HuH-7.5 (cell line): Measurements from ENCODE around the gene TRMT2A.
A peak's percentile ranks its signal among the peaks of the same experiment; 100 is the strongest.

ENCODE experiments used
- DNase-seq: peaks from one replicate; pipeline ENCODE4 v3.0.0; 2011; ENCODE audit warnings: low spot score

The TRMT2A gene

DNA sequence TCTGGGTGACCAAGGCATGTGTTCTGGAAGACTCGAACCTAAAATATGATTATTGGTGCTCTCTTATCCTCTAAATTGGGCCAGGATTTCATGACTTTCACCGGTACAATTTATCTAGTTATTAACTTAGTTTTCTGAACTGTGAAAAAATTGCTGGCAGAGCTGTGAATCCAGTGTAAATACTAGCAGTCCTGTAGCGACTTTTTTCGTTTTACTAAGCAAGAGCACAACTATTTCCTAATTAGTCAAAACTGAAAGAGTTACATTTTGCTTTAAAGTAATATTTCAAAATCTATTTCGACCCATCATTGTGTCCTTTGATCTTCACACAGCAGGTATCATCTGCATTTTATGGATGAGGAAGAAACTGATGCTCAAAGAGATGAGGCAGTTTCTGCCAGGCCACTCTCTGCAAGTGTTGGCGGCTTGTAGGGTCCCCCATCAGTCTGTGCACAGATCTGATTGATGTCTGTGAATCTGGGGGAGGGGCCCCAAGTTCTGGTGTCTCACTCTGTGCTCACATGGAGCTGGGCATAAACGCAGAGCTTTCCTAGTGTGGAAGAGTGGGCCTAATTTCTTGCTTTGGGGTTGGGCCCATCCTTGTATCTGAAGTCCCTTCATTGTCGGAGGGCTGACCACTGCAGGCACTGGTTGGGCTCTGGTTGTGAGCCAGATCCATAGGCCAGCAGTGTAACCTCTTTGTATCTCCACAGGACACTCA lies 1.4 kb upstream of the TRMT2A start:
- DNase-seq, result no peak

DNA sequence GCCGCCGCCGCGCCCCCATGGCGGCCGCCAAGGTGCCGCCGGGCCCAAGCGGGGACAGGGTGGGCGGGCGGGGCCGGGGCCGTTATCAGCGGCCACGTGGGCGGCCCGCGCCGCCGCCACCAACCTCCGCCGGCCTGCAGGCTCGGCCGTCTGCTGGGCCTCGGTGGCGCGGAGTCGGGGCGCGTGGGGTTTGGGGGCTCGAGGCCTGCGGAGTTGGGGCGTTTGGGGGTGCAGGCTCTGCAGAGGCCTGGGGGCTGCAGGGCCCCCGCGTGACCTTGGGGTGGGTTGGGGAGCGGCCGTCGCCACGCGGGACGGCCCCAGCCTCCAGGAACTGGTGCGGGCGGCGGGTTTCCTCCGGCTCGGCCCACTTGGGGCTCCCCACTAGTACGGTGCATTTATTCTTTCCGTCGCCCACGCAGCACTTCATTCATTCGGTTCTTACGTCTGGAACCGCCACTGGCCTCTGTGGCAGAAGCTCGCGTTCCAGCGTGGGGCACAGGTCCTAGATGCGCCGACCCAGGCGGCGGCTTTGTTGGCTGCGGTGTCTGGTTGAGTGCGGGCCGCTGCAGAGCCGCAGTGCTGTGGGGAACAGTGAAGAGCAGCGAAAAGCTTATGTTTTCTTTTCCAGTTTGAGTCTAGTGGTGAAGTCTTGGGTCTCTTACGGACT lies 740 bp upstream of the TRMT2A start:
- peak; percentile 57 for DNase-seq

DNA sequence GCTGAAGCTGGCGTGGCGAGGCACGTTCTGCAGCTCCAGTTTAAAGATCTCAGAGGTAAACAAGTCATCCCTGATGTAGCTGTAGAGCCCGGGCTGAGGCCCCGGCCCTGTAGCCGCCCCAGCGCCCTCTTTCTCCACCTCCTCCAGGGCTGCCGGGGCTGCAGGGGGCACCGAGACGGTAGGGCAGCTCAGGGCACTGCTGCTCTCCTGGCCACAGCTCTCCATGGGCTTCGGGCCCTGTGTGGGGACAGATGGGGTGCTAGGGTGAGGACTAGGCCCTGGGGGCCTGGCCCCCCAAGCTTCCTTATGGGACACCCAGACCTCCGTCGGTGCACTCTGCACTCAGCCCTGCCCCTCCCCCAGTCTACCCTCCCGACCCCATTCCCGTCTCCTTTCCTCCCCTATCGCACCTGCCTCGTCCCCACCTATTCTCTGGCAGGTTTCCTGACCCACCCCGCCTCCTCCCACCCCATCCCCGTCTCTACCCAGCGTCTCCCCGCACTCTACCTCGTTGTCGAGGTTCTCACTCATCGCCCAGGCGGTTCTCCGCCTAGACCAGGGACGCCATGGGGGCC lies 563 bp downstream of the TRMT2A start:
- DNase-seq, result no peak

DNA sequence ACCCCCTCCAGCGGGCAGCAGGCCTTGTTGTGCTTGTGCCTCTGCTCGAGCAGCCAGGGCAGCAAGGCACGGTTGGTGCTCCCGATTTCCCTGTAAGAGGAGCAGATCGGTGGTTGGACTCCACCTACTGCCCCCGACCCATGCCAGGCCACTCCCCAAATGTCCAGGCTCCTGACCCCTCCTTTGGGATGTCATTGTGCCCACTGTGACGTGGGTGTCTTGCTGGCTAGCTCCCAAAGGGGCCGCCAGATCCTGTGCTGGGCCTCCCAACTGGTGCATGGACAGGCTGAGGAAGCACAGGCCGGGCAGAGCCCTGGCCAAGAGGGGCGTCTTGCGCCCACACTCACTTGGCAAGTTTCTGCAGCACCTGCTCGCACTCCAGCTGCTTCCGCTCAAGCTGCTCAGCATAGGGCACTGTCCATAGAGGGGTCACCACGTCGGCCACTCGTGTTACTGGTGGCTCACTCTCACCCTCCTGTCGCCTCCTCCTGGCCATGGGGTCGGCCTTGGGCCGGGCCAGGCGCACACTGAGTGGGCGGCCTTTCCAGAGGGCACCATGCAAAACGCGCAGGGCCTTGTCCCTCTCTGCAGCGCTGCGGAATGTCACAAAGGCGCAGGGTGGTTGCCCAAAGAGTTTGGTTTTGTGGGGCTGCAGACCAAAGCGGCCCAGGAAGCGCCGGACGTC lies 1.2 kb downstream of the TRMT2A start, which contains the start of gene RANBP1:
TSS of gene RANBP1 (plus strand) at position 414 of the 685 bp plus-strand sequence. CDS start at position 495, 81 bp downstream.
- no peak for DNase-seq

DNA sequence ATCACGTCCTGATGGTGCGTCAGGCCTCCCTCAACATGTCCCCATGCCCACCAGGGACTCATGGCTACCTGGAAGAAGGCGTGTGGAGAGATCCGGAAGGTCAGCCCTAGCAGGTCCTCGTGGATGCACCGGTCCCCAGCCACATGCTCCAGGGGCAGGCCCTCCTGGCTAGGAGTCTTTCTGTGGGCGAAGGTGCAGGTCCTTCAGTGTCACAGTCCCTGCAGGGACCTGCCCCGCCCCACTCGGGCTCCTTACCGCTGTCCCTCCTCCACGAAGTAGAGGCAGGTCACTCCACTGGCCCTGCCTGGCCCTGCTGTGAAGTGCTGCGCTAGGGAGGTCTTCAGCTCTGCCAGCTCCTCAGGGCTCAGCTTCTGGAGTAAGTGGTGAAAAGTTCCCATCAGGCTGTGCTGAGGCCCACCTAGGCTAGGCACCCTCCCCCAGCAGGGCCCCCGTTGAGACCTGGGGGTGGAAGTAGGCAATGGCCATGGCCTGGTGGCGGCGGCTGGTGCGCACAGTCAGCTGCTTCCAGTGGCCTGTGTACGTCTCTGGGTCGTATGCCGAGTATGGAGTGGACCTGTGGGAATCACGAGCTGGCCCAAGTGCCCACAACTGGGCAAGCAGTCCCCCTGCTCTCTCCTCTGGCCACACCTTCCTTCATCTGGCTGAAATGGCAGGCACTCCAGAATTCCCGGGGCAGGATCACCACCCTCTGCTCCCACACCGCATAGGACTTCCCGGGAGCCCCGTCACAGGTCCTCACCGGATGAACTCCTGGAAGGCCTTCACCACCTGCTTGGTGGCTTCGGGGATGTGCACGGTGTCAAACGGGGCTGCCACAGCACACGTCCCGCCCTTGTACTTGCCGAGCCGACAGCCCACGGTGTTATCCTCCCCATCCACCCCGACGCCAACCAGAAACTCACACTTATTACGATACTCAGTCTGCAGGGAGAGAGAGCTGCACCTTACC lies 2.2 kb downstream of the TRMT2A start:
- DNase-seq, result no peak

DNA sequence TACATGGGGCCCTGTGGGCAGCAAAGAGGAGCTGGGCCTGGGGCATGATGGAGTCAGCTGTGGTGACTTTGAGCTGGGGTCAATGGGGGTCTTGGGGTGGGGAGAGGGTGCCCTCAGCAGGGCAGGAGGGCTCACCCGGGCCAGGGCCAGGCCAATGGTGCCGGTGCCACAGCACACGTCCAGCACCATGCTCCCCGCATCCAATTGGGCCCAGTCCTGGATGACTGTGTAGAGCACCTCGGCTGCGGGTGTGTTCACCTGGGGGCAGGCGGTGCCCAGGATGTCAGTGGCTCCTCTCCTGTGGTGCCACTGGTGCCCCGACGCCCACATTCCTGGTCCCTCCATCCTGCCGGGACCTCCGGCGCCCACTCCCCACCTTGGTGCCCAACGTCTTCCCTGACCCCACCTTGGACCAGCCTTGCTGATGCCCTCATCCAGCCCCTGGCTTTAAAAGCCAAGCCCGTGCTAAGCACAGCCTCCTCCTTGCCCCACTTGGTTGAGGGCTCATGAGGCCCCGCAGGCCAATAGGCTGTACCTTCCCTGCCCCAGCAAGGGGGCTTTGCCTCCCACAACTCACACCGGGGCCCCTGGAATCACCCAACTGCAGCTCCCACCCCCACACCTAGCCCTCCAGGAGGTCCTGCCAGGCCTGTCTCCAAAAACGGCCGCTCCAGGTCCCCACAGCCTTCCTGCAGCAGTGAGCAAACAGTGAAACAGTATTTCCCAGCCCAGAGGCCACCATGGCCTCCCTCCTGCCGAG lies 3.3 kb downstream of the TRMT2A start:
- DNase-seq, result no peak

DNA sequence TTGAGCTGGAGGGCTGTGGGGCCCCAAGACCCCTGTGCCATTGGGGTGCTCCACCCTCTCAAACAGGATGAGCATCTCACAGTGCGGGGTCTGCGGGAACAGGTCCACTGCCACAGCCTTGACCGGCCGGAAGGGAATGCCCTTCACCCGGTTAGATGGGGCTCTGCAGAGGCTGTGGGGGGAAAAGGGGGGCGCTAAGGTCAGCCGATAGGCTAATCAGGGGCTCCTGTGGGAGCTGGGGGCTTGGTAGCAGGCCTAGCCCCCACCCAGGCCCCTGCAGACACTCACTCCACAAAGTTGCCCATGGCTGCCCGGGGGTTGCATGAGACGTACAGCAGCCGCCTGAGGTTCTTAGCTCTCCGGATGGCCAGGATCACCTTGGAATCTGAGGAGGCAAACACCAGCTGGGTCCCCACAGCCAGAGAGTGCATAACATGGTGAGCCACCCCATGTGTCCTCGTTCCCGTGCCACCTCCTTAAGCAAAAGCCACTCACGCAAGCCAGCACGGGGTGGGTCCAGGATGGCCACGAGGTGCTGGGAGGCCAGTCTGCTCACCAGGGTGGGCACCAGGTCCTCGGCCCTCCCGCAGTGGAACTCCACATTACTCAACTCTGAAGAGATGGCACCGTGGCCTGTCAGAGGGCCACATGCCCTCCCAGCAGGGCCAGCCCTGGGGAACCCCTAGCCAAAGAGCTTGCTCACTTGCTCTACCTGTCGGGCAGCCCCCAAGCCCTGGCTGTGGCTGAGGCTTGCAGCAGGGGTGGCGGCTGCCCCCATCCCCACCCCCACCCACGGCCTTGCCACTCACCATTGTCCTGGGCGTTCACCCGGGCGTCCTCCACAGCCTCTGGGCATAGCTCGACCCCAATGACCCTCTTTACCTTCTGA lies 4.2 kb downstream of the TRMT2A start:
- no peak for DNase-seq

DNA sequence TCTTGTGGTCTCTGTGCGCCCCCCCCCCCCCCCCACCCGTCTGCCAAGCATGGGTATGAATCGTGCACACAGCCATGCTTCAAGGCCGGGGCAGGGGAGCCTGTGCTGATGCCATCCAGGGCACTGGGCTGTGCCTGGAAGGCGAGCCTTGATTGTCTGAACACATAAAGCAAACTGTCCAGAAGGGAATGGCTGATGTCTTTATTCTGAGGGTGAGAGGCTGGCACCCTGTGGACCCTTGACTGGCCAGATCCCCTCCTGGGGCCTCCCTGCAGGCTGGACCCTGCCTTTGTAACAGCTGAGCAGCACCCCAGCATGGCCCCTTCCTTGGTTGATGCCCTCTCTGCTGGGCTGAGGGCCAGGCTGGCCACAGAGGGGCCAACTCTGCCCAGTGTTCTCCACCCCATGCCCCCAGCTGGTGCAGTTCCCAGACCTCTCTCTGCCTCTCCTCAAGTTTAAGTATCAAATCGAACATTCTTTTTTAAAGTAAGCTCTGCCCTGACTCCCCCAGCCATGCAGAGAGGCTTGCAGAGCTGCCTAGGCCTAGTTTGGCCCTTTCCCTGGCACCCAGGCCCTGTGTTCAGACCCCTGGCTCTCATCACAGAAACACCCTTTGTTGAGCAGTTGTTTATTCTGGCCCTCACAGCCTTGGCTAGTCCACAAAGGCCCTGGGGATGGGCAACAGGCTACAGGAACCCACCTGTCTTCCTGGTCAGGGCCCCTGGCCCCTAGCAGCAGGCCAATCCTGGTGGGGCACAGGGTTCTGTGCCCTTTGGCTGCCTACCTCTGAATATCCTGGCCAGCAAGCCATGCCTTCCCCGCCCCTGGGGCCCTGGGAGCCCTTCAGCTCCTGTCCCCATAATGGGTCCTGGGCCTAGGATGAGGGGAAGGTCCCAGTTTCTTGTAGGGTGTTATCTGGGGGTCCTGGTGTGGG lies 5.1 kb downstream of the TRMT2A start:
- DNase-seq, result no peak

DNA sequence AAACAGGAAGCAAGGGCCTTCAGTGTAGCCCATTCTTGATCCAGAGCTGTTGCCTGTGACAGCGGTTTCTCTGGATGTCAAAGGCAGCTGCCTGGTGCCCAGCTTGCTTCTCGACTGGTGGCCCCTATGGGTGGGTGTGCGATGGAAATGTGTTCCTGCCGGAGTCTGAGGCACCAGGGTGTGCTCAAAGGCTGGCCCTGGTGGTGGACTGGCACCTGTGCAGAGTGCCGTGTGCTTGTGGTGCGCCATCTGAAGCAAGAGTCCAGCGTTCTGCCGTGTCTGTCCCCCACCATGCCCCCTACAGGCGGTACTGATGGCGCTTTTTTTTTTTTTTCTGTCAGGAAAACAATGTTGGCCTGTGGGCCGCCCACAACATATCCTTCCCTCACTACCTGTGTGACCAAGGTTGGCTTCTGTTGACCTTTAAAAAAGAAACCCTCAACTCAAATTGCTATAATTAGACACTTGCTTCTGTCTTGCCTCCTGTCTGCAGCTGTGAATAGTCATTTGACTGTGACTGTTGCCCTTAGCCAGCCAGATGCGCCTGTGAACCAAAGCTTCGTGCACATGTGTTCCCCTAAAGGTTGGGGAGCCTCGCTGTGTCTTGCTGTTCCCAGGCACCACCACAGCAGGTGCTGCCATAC lies 5.9 kb downstream of the TRMT2A start:
- peak; percentile 70 for DNase-seq

DNA sequence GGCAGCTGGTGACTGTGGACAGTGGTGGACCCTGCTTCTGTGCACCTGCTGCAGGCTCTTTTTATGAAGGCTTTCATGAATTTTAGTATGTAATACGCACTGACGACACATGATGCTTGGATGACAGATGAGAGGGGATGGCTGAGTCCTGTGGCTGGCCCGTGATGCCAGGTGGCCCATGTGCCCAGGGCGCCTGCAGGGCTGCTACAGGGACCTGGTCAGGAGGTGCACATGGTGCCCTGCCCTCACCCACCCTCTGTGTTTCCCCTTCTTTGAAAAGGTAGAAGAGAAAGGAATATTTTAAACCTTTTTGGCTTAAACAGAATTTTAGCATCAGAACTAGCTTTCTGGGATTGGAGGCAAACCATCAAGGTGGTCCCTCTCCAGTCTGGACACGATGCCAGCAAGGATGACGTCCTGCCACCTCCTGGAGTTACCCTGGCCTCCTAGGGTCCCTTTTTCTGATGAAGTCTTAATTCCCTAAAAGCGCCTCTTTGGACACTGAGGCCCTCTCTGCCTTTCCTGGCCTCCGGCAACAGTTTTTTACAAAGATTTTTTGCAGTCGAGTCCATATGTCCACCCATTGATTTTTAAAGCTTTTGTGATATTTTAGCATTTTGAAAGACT lies 6.6 kb downstream of the TRMT2A start:
- DNase-seq, result no peak

DNA sequence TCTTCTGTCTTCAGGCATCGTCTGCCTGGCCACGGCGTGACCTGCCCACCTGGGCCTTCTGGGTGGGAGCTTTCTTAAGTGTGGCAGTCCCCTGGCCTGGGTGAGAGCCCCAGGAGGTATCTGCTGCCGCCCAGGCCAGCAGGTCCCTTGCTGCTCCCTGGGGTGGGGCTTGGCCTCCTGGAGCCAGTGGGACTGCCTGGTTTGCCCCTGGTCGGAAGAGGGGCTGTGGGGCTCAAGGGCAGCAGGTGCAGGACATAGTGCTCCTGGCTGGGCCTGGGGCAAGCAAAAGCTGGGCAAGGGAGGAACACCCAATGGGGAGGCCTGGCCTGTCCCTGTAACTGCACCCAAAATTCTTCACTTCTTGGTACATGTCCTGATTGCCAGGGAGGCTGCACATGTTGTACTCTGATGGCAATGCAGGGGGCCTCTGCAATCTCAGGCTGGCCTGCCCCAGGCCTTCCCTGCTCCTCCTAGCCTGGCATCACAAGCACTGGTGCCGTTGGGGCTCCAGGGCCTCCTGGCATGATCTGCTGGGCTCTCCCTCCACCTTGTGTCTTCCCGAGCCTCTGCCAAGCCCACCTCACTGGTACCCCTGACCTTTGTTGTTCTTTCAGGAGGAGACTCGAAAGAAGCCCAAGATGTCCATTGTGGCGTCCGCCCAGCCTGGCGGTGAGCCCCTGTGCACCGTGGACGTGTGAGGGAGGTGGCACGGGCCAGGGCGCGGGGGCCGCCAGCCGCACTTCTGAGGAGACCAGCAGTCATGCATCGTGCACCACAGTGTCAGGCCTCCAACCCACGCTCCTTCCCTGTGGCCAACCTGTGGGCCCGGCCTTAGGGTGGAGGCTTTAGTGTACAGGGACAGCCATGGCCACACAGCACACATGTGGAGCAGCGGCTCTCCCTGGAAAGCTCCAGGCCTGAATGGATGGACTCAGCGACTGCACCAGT lies 7.3 kb downstream of the TRMT2A start:
- no peak for DNase-seq

DNA sequence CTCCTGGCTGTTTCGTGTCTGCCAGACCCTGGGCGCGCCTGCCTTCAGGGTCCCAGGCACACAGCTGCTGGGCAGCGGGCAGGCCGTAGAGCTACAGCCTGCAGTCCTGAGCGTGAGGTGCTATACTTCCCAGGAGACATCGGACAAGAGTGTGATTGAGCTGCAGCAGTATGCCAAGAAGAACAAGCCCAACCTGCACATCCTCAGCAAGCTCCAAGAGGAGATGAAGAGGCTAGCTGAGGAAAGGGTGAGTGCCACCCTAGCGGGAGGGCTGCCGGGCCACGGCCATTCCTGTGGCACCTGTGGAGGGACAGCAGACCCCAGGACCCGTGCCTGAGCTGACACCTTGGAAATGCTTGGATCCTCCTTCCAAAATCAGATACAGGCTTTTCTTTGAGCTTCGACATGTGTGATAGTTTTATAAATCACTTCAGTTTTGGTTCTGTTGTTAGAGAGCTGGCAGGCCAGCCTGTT lies 8.2 kb downstream of the TRMT2A start:
- no peak for DNase-seq

DNA sequence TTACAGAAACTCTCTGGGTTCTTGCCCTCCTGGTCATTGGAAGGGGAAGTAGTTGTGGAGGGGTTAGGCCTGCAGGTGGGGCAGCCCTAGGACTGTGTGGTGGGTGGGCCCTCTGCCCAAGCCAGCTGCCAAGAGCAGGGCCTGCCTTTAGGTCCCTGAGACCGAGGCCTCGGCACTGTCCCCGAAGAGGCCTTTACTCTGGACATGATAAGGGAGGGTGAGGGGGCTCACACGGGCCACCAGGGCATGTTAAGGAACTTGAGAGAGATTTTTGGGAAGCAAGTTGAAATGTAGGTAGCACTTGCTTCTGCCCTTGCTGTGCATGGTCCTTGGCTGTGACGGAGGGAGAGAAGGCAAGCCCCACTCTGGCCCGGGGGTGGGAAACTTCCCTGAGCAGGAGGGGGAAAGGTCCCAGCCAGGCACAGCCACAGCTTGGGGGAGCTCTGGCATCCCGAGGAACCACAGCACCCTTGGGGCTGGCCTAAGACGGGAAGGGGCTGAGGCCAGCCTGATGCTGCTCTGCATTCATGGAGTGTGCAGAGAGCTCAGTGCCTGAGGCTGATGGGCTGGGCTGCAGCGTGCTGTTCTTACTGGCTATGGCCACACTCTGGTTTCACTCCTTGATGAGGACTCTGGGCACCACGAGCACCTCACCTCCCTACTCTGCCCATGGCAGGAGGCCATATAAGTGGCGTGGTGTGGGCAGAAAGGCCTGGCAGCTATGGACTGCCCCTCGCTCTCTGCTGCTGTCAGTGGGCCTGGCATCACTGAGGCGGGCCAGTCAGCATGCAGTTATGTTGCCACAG lies 8.9 kb downstream of the TRMT2A start:
- DNase-seq, result no peak

DNA sequence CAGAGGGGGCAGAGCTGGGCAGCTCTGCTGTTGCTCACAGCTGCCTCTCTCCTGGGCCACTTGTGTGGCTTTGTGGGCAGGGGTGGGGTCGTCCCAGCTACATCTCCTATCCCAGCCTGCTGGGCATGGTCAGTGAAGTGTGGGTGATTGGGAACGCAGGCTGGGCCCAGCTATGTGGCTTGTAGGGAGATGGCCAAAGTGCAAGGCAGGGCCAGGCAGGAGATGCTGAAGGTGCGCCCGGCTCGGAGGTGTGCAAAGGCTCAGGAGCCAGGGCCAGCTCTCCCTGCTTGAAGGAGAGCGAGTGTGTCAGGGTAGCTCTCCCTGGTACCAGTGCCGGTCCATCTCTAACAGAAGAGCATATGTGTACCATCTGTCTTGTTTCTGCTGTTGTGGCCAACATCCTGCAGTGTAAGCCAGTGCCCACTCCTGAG lies 9.5 kb downstream of the TRMT2A start:
- DNase-seq, result no peak

DNA sequence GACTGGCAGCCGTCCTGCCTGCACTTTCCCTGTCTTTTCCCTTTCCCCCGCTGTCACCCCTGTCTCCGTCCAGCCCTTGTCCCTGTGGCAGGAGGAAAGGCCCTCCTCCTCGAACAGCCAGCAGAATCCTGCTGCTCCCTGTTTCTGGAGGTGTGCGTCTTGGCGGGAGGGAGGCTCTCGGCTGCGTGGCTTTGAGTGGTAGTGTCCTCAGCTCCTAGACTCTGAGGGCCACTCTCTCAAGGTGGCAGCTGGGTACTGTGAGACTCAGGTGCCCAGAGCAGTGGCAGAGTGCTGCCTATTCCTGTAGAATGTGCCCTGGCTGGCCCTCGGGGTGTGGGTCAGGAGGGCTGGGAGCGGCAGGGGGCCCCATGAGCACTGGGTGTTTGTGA lies 10.2 kb downstream of the TRMT2A start:
- DNase-seq, result no peak
